ENCODE results near the gene POLR3B. TPM values are rescaled to one million over a fixed set of nuclear protein-coding genes. Genes with fewer than 3 reads are reported as not detected.

POLR3B gene
- total RNA-seq, 2 donors from 2014 or later, result 3.0 to 8.7 TPM

DNA sequence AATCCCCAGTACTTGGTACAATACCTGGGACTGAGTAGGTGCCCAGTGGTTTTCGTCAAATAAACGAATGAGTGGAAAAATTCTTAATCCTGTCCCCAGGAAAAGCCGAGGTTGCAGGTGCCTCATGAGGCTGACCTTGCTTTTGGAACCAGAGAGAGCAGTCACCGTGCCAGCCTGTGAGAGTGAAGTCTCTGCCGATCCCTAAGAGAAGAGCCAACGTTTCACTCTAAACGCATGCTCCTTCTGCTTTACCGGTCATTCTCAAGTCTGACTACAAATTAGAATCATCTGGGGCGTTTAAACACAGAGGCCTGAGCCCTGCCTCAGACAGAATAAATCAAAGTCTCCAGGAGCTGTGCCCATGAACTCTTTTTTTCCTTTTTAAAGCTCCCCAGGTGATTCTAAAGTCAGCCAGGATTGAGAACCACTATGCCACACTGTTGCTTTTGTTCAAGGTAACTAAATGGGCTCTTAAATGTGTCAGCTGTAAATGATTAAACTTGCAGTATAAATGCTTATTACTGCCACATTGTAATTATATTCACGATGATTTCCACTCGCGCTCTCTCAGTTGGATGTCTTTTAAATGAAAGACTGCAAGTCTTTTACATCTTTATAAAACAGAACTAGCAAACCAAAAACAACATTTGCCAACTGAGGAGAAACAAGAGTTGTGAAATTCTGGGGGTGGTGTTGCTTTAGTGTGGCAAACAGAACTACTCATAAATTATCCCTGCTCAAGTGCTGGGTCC lies 28.1 kb upstream of the POLR3B start:
- H3K27me3 Mint-ChIP-seq, result no peaks in the 10 kb centered on the region
- no peak overlapping the region for H3K27ac Mint-ChIP-seq
- peaks cover 9% of the 10 kb centered on the region for H3K4me1 Mint-ChIP-seq
- no peak overlapping the region for H3K4me3 Mint-ChIP-seq
- no peaks in the 10 kb centered on the region for H3K9me3 Mint-ChIP-seq
- ATAC-seq (replicated peaks), result no peak
- peaks cover 96% of the 10 kb centered on the region for H3K36me3 Mint-ChIP-seq (ENCODE audit: low read depth)

DNA sequence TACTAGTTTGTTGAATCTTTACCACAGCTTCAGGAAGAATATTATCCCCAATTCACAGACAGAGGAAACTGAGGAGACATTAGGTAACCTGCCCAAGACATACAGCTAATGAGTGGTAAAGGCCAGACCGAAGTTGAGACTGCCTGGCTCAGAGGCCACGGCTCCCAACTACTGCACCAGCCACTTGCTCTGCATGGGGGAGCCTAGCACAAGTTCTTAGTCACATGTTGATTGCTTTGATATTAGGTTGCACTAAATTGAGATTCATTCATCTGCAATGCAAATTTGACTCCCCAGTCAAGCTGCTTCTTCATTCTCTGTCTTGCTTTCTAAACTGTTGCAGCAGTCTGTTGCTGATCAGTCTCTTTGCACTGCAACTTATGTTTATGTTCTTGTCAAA lies 25.9 kb upstream of the POLR3B start:
- Mint-ChIP-seq H3K9me3 (no peaks in the 10 kb centered on the region), H3K4me3 (no peak overlapping the region), H3K27me3 (no peaks in the 10 kb centered on the region), H3K4me1 (peaks cover 10% of the 10 kb centered on the region), H3K36me3 (ENCODE audit: low read depth) (peaks cover 94% of the 10 kb centered on the region), H3K27ac (peak overlapping the region; percentile 17)
- ATAC-seq (replicated peaks), result no peak

DNA sequence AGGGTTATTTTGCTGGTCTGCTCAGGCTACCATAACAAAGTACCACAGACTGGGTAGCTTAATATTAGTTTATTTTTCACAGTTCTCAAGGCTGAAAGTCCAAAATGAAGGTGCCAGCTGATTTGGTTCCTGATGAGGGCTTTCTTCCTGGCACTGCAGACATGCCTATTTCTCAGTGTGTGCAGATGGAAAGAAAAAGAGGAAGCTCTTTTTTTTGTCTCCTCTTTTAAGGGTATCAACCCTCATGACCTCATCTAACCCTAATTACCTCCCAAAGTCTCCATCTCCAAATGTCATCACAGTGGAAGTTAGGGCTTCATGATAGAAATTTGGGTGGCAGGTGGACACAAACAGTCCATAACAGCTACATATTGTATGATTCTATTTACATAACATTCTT lies 25.0 kb upstream of the POLR3B start:
- ATAC-seq (replicated peaks), result no peak
- H3K4me3 Mint-ChIP-seq, result no peak overlapping the region
- peaks cover 94% of the 10 kb centered on the region for H3K36me3 Mint-ChIP-seq (ENCODE audit: low read depth)

GRCh38 chr12:106333010-106333409 lies 24.5 kb upstream of the POLR3B start:
- H3K4me3 Mint-ChIP-seq, result no peak overlapping the region
- H3K9me3 Mint-ChIP-seq, result no peaks in the 10 kb centered on the region
- H3K27ac Mint-ChIP-seq, result no peak overlapping the region
- no peaks in the 10 kb centered on the region for H3K27me3 Mint-ChIP-seq
- no peak for ATAC-seq (replicated peaks)
- H3K36me3 Mint-ChIP-seq (ENCODE audit: low read depth), result peaks cover 94% of the 10 kb centered on the region
- H3K4me1 Mint-ChIP-seq, result peaks cover 10% of the 10 kb centered on the region

More for the DNA sequence above, 25.0 kb upstream of the POLR3B start:
- Mint-ChIP-seq H3K27me3 (no peaks in the 10 kb centered on the region), H3K9me3 (no peaks in the 10 kb centered on the region), H3K27ac (no peak overlapping the region), H3K4me1 (peaks cover 10% of the 10 kb centered on the region)

DNA sequence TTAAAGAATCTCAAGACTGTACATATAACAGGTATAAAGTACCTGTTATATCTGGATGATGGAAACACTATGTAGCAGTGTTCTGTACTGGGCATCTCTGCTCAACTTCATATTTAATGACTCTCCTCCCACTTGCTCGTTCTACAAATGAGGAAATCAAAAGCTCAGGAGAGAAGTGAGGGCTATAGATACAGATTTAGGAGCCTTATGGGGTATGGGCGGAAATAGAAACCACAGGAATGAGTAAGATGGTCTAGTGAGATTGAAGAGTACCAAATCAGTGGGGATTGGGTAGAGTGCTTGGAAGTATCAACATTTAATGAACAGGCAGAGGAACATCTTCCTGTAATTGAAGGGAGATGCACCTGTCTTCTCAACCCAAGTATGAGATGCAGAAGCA lies 23.8 kb upstream of the POLR3B start:
- Mint-ChIP-seq H3K36me3 (ENCODE audit: low read depth) (peaks cover 94% of the 10 kb centered on the region), H3K27ac (peak overlapping the region; percentile 3), H3K4me1 (peaks cover 10% of the 10 kb centered on the region), H3K4me3 (no peak overlapping the region), H3K9me3 (no peaks in the 10 kb centered on the region), H3K27me3 (no peaks in the 10 kb centered on the region)
- peak; percentile 42 for ATAC-seq (replicated peaks)

GRCh38 chr12:106341086-106341877 lies 16.3 kb upstream of the POLR3B start:
- Mint-ChIP-seq H3K4me3 (no peak overlapping the region), H3K27ac (peak overlapping the region; percentile 52), H3K4me1 (no peaks in the 10 kb centered on the region)

GRCh38 chr12:106342397-106343213 lies 14.9 kb upstream of the POLR3B start:
- Mint-ChIP-seq H3K4me1 (no peaks in the 10 kb centered on the region), H3K36me3 (ENCODE audit: low read depth) (peaks cover 96% of the 10 kb centered on the region), H3K27me3 (no peaks in the 10 kb centered on the region), H3K4me3 (no peak overlapping the region), H3K9me3 (no peaks in the 10 kb centered on the region), H3K27ac (peak overlapping the region; percentile 63)
- ATAC-seq (replicated peaks), result no peak

More at GRCh38 chr12:106341086-106341877, 16.3 kb upstream of the POLR3B start:
- Mint-ChIP-seq H3K36me3 (ENCODE audit: low read depth) (peaks cover 97% of the 10 kb centered on the region), H3K9me3 (no peaks in the 10 kb centered on the region), H3K27me3 (no peaks in the 10 kb centered on the region)
- ATAC-seq (replicated peaks), result no peak

- H3K4me1 Mint-ChIP-seq, result no peaks in the 10 kb centered on the region
- no peaks in the 10 kb centered on the region for H3K27me3 Mint-ChIP-seq
- no peak overlapping the region for H3K4me3 Mint-ChIP-seq
- no peak overlapping the region for H3K27ac Mint-ChIP-seq
- no peaks in the 10 kb centered on the region for H3K9me3 Mint-ChIP-seq
- no peak for ATAC-seq (replicated peaks)
- H3K36me3 Mint-ChIP-seq (ENCODE audit: low read depth), result peaks cover 93% of the 10 kb centered on the region
Observed at GRCh38 chr12:106343214-106343528, 14.4 kb upstream of the POLR3B start.

- Mint-ChIP-seq H3K36me3 (ENCODE audit: low read depth) (peaks cover 93% of the 10 kb centered on the region), H3K4me1 (no peaks in the 10 kb centered on the region), H3K27ac (no peak overlapping the region), H3K27me3 (no peaks in the 10 kb centered on the region), H3K4me3 (no peak overlapping the region), H3K9me3 (no peaks in the 10 kb centered on the region)
- no peak for ATAC-seq (replicated peaks)
Observed at GRCh38 chr12:106344131-106344530, 13.4 kb upstream of the POLR3B start.

GRCh38 chr12:106345746-106346145 lies 11.8 kb upstream of the POLR3B start:
- Mint-ChIP-seq H3K27me3 (no peaks in the 10 kb centered on the region), H3K27ac (no peak overlapping the region), H3K4me3 (no peak overlapping the region), H3K4me1 (no peaks in the 10 kb centered on the region), H3K36me3 (ENCODE audit: low read depth) (peaks cover 81% of the 10 kb centered on the region), H3K9me3 (no peaks in the 10 kb centered on the region)
- ATAC-seq (replicated peaks), result peak; percentile 12

GRCh38 chr12:106348411-106348810 lies 9.1 kb upstream of the POLR3B start:
- H3K9me3 Mint-ChIP-seq, result no peaks in the 10 kb centered on the region
- H3K27ac Mint-ChIP-seq, result no peak overlapping the region
- no peak for ATAC-seq (replicated peaks)
- no peaks in the 10 kb centered on the region for H3K27me3 Mint-ChIP-seq
- H3K4me1 Mint-ChIP-seq, result no peaks in the 10 kb centered on the region
- H3K4me3 Mint-ChIP-seq, result no peak overlapping the region
- peaks cover 54% of the 10 kb centered on the region for H3K36me3 Mint-ChIP-seq (ENCODE audit: low read depth)

DNA sequence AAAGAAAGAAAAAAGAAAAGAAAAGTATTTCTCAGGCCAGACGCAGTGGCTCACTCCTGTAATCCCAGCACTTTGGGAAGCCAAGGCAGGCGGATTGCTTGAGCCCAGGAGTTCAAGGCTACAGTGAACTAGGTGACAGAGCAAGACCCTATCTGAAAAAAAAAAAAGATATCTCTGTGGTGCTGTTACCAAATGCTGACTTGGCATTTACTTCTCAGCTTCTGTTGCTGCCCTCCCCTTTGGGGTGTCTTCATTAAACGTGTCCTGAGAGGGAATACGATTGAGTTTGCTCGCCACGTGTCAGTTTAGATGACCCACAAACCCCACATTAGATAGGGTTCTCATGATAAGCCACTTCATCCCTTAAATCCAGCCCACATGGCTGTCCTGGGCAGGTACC lies 4.4 kb upstream of the POLR3B start:
- Mint-ChIP-seq H3K27ac (no peak overlapping the region), H3K4me1 (peaks cover 7% of the 10 kb centered on the region), H3K27me3 (no peaks in the 10 kb centered on the region), H3K36me3 (ENCODE audit: low read depth) (peaks cover 22% of the 10 kb centered on the region), H3K9me3 (no peaks in the 10 kb centered on the region), H3K4me3 (no peak overlapping the region)
- no peak for ATAC-seq (replicated peaks)

DNA sequence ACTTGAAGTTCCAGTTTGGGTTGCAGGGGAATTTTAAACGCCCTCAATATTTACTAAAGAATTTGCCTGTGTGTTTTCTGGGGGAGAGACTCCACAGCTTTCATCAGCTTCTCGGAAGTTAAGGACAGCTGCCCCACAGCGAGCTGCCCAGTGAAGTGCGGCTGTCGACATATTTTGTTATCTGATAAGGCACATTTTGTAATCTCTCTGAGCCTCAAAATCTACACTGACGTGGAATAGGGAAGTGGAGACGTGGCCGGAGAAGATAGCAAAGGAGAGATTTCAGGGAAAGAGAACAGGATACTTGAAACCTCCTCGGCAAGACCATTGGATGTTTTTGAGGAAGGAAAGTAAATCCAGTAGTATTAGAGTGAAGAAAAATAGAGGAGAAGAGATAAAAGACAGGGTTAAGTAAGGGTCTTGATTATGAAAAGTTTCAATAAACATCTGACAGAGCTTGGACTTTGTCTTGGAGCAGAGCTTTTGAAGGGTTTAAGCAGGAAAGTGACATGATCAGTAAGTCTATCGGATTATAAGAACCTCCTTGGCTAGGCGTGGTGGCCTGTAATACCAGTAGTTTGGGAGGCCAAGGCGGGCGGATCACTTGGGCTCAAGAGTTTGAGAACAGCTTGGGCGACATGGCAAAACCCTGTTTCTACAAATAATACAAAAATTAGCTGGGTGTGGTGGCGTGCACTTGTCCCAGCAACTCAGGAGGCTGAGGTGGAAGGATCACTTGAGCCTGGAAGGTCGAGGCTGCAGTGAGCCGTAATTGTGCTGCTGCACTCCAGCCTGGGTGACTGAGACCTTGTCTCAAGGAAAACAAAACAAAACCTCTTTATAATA lies 1.1 kb downstream of the POLR3B start:
- Mint-ChIP-seq H3K4me1 (peaks cover 13% of the 10 kb centered on the region), H3K27ac (peak overlapping the region; percentile 97), H3K4me3 (peak overlapping the region; percentile 86), H3K9me3 (no peaks in the 10 kb centered on the region), H3K36me3 (ENCODE audit: low read depth) (peaks cover 11% of the 10 kb centered on the region), H3K27me3 (no peaks in the 10 kb centered on the region)
- peak; percentile 5 for ATAC-seq (replicated peaks)
